SIG-M5 treated with dmso at 0.1 percent for 504 hours (cell line): ENCODE results near the gene DGKG.

Source experiments
- DNase-seq: peaks from one replicate; lab custom pipeline; 2025; ENCODE audit not compliant: unreplicated experiment; lab: John Stamatoyannopoulos, UW

DGKG gene

GRCh38 chr3:186280737-186281136 is 81.3 kb downstream of the DGKG start:
- DNase-seq = no peak

GRCh38 chr3:186277268-186277909 is 84.6 kb downstream of the DGKG start:
- DNase-seq = peak; percentile 6

GRCh38 chr3:186275436-186275835 is 86.6 kb downstream of the DGKG start:
- DNase-seq = no peak

GRCh38 chr3:186273586-186273985 is 88.4 kb downstream of the DGKG start:
- no peak for DNase-seq

- DNase-seq = no peak
These were observed 91.3 kb downstream of the DGKG start for GRCh38 chr3:186270701-186271100.

GRCh38 chr3:186268616-186269448 is 93.2 kb downstream of the DGKG start:
- DNase-seq = peak; percentile 4

DNA sequence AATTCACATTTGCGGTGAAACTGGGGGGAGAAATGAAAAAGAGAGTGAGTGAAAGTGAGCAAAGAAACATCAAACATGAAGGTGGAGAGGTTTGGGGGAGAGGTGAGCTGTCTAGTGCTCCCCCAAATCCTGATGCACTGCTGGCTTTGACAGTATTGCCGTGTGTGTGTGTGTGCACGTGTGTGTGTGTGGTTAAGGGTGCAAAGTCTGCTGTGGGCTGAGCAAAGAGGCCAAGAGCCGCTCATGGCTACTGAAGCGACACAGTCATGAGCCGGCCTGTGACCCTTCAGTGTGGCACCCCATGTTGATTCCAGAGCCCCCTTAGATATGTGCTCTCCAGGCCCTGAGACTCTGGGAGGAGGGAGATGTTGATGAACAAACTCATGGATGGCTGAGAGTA is 94.3 kb downstream of the DGKG start:
- DNase-seq = no peak

DNA sequence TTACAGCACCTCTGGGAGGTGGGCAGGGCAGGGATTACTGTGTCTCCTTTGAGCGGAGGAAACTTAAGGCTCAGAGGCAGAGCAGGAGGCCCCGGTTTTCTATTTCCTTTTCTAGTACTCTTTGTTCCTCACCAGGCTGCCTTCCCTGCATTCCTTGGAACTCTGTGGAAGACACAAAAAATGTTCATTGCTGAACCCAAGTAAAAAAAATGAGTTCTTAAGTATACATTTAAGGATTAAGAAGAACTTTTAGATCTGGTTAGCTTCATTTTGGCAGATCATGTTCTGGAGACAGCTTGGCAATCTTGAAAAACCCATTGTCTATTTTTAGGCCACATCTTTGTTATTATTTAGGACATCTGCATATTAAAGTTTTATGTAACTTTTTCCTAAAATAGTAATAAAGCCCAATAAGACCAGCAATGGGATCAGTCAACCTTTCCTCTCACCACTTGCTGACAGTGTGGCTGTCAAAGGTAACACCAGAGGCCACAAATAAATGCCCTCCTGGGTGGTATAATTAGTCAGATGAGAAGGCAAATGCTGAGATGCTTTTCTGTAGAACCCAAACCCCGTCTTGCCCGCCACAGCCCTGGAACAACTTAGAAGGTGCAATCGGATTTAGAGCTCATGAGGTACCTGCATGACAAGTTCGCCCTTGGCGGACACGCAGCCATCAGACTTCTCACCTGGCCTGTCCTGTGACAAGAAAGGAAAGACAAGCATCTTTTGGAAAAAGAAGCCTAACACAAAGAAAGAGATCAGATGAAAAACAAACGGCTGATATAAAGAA is 97.2 kb downstream of the DGKG start:
- DNase-seq = no peak

GRCh38 chr3:186261638-186262037 is 100.4 kb downstream of the DGKG start:
- DNase-seq = no peak

GRCh38 chr3:186260726-186261125 is 101.3 kb downstream of the DGKG start:
- no peak for DNase-seq

DNA sequence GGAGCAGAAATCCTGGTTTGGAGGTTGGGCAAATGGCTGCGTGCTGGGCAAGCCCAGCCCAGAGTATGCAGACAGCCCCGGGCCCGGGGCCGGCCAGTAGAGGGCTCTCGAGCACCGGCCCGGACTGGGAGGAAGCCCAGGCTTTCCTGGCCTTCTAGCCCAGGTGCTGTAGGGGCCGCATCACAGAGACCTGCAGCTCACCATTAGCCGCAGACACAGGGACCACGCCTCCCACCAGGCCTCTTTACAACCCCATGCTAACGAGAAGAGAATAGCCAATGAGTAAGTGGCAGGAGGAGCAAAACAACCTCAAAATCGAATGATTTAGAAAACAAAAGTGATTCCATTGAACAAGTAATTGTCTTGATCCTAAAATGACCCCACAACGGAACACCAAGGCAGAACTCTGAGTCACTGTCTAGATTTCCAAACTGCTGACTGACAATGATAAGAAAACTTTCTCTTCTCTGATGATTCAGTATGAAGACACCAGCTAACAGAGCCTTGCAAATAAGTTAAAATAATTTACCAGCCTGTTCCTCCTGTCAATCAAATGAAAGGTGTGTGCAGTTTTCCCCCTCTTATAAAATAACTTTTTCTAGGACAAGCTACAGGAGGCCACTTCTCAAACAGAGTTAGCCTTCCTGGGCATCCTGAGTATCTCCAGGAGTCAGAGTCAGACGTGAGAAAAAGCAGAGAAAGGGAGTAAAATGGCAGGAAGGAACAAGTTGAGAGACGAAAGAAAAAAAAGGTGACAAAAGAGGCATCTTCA is 102.2 kb downstream of the DGKG start:
- peak; percentile 65 for DNase-seq

- DNase-seq = no peak
These were observed 103.1 kb downstream of the DGKG start for GRCh38 chr3:186258968-186259367.

DNA sequence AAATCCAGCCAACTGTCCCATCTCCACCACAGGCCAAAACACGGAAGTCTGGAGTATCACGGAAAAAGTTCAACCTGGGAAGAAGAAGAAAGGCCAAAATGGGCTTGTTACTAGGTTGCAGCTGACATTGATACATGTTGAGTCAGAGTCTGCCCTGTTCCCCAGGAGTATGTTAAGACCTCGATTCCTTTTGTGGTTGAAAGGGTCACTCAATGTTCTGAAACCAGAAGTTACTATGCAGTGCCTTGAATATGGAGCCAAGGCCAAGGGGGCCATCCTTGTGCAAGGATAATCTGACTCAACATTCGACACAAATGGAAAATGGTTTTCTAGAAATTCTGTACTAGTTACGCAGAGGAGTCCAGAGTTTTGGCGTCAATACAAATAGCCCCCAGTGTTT is 104.2 kb downstream of the DGKG start:
- peak; percentile 36 for DNase-seq

- DNase-seq = peak; percentile 62
These were observed 106.2 kb downstream of the DGKG start for GRCh38 chr3:186255703-186256331.

- peak; percentile 98 for DNase-seq
These were observed 107.1 kb downstream of the DGKG start for GRCh38 chr3:186254676-186255650.

- DNase-seq = peak; percentile 14
These were observed 110.0 kb downstream of the DGKG start for GRCh38 chr3:186251948-186252619.

DNA sequence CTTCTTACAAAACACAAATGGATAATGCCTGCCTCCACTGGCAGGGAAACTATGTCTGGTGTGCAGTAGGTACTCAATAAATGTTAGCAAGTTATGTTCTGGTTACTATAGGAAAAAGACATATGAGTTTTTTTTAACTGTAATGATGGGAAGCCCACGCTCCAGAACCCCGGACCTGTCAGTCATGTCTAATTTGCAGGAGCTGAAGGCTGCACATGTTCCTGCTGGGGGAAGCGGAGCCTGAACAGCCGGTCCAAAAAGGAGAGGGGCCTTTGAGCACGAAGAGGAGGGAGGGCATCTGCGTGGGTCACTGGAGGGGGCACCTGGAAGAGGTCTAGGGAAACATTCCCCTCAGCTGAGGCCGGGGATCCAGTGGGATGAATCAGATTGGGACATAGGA is 113.2 kb downstream of the DGKG start:
- no peak for DNase-seq
